HG02610 (cell line): ENCODE results near the gene CGB2.
"Not testable (repeated sequence)": the region's sequence is repeated elsewhere in the genome, so short reads cannot be mapped to it uniquely, and the experiment has no call there.

ENCODE experiments used
- ATAC-seq: cut with Tn5 transposase; IDR thresholded peaks from one replicate; pipeline ENCODE4 v1.9.1; 2021; ENCODE audit warnings: mild to moderate bottlenecking, moderate library complexity; ENCODE audit not compliant: unreplicated experiment

Gene CGB2

DNA sequence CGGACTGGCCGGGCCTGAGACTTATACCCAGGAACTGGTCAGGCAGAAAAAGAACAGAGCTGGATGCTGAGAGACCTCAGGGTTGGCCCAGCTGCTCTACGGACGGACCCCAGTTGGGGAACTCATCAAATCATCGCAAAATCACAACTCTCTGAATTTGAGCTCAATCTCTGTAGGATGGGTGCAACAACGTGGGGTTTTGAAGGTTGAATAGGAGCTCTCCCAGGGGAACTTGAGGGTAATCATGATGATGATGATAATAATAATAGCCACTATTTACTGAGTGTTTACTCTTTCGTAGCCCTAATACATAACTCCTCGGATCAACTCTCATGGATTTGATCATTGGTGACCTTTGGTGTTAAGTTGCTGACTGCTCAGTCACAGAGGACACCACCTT, 1.4 kb upstream of the CGB2 start:
- not testable (repeated sequence) for ATAC-seq

DNA sequence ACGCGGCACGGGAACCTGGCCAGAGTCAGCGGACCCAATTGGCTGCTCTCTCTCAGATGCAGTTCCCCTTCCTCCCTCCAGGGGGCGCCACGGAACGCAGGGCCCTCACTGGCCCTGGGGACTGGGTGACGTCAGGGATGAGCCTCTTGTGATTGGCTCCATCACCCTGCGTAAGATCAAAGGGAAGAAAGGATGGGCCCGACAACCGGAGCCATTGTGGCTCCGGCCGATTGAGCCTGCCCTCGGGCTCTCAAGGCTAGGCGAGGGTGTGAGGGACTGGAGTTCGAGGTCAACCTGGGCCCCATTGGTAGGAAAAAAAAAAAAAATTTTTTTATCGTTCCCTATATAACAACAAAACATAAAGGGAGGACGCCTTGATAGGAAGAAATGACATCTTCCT, 5.1 kb downstream of the CGB2 start, which contains the start of gene CGB1:
Gene CGB1 (minus strand): TSS at position 81 of the 400 bp plus-strand sequence. CDS start 184 bp downstream, outside the sequence.
- not testable (repeated sequence) for ATAC-seq

DNA sequence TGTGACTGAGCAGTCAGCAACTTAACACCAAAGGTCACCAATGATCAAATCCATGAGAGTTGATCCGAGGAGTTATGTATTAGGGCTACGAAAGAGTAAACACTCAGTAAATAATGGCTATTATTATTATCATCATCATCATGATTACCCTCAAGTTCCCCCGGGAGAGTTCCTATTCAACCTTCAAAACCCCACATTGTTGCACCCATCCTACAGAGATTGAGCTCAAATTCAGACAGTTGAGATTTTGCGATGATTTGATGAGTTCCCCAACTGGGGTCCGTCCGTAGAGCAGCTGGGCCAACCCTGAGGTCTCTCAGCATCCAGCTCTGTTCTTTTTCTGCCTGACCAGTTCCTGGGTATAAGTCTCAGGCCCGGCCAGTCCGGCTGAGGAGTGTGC, 6.4 kb downstream of the CGB2 start:
- ATAC-seq = not testable (repeated sequence)

DNA sequence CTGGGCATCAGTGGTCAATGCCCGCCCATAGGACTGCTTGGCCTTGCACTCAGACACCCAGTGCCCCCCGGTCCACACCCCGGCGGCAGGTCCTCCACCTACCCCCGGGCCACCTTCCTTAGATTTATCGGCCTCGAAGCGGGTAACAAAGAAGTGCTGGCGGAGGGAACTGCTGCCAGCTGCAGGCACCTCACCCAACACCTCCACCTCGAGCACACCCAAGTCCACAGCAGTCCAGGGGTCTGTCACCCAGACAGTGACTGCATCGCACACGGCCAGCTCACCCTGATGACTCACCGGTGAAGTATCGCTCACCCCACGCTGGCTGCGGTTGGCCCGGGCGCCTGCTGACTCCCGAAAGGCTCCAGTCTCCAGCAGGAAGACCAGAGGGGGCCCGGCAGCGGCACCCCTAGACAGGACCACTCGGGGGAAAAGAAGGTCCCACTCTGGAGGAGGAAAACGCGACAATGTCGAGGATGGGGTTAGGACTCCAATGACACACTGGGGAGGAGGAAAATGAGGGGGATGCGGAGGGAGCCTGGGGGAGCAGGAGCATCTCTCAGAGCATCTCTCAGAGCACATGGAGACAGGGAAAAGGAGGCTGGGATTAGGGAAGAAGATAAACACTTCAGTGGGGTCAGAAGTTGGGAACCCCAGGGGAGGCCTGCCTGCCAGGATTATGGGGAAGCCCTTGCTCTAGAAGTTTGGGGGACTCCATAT, 7.0 kb downstream of the CGB2 start:
- not testable (repeated sequence) for ATAC-seq

DNA sequence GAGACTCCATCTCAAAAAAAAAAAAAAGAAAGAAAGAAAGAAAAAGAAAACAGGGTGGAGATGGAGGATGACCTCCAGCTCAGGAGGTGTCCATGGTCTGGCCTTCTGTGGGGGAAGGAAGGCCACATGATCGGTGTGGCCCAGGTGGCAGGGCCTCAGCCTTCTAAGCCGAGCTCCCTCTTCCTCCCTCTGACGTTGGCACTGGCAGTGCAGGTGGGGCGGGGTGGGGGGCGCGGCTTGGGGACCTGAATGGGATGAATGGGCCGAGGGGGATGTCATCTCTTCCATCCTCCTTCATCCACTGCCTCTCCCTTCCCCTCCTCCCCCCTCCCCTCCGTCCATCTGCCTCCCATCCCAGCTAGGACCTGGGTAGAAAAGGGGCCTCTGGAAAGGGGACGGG, 8.0 kb downstream of the CGB2 start:
- not testable (repeated sequence) for ATAC-seq

DNA sequence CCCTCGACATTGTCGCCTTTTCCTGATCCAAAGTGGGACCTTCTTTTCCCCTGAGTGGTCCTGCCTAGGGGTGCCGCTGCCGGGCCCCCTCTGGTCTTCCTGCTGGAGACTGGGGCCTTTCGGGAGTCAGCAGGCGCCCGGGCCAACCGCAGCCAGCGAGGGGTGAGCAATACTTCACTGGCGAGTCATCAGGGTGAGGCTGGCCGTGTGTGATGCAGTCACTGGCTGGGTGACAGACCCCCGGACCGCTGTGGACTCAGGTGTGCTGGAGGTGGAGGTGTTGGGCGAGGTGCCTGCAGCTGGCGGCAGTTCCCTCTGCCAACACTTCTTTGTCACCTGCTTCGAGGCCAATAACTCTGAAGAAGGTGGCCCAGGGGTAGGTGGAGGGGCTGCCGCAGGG, 10.5 kb downstream of the CGB2 start:
- ATAC-seq = no peak

DNA sequence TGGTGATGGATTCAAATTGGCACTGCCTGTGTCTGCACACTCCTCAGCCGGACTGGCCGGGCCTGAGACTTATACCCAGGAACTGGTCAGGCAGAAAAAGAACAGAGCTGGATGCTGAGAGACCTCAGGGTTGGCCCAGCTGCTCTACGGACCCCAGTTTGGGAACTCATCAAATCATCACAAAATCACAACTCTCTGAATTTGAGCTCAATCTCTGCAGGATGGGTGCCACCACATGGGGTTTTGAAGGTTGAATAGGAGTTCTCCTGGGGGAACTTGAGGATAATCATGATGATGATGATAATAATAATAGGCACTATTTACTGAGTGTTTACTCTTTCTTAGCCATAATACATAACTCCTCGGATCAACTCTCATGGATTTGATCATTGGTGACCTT, 11.0 kb downstream of the CGB2 start:
- ATAC-seq = not testable (repeated sequence)

DNA sequence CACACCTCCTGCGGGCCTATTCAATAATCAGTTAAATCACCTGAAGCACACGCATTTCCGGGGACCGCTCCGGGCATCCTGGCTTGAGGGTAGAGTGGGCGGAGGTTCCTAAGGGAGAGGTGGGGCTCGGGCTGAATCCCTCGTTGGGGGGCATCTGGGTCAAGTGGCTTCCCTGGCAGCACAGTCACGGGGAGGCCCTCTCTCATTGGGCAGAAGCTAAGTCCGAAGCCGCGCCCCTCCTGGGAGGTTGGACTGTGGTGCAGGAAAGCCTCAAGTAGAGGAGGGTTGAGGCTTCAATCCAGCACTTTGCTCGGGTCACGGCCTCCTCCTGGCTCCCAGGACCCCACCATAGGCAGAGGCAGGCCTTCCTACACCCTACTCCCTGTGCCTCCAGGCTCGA, 11.9 kb downstream of the CGB2 start, which contains the start of gene CGB5:
Gene CGB5 (plus strand): TSS at position 301 of the 400 bp plus-strand sequence. CDS start 362 bp downstream, outside the sequence.
- not testable (repeated sequence) for ATAC-seq

DNA sequence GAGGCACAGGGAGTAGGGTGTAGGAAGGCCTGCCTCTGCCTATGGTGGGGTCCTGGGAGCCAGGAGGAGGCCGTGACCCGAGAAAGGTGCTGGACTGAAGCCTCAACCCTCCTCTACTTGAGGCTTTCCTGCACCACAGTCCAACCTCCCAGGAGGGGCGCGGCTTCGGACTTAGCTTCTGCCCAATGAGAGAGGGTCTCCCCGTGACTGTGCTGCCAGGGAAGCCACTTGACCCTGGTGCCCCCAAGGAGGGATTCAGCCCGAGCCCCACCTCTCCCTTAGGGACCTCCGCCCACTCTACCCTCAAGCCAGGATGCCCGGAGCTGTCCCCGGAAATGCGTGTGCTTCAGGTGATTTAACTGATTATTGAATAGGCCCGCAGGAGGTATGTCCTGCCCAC, 17.3 kb downstream of the CGB2 start, which contains the start of gene CGB8:
Gene CGB8 (minus strand): TSS at position 101 of the 400 bp plus-strand sequence. CDS start 372 bp downstream, outside the sequence.
- ATAC-seq = not testable (repeated sequence)

DNA sequence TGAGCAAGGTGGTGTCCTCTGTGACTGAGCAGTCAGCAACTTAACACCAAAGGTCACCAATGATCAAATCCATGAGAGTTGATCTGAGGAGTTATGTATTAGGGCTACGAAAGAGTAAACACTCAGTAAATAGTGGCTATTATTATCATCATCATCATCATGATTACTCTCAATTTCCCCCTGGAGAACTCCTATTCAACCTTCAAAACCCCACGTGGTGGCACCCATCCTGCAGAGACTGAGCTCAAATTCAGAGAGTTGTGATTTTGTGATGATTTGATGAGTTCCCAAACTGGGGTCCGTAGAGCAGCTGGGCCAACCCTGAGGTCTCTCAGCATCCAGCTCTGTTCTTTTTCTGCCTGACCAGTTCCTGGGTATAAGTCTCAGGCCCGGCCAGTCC, 18.1 kb downstream of the CGB2 start:
- ATAC-seq = not testable (repeated sequence)

DNA sequence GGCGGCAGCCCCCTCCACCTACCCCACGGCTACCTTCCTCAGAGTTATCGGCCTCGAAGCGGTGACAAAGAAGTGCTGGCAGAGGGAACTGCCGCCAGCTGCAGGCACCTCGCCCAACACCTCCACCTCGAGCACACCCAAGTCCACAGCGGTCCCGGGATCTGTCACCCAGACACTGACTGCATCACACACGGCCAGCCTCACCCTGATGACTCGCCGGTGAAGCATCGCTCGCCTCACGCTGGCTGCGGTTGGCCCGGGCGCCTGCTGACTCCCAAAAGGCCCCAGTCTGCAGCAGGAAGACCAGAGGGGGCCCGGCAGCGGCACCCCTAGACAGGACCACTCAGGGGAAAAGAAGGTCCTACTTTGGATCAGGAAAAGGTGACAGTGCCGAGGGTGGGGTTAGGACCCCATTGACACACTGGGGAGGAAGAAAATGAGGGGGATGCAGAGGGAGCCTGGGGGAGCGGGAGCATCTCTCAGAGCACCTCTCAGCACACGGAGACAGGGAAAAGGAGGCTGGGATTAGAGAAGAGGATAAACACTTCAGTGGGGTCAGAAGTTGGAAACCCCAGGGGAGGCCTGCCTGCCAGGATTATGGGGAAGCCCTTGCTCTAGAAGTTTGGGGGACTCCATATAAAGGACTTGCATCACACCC, 18.8 kb downstream of the CGB2 start:
- not testable (repeated sequence) for ATAC-seq

DNA sequence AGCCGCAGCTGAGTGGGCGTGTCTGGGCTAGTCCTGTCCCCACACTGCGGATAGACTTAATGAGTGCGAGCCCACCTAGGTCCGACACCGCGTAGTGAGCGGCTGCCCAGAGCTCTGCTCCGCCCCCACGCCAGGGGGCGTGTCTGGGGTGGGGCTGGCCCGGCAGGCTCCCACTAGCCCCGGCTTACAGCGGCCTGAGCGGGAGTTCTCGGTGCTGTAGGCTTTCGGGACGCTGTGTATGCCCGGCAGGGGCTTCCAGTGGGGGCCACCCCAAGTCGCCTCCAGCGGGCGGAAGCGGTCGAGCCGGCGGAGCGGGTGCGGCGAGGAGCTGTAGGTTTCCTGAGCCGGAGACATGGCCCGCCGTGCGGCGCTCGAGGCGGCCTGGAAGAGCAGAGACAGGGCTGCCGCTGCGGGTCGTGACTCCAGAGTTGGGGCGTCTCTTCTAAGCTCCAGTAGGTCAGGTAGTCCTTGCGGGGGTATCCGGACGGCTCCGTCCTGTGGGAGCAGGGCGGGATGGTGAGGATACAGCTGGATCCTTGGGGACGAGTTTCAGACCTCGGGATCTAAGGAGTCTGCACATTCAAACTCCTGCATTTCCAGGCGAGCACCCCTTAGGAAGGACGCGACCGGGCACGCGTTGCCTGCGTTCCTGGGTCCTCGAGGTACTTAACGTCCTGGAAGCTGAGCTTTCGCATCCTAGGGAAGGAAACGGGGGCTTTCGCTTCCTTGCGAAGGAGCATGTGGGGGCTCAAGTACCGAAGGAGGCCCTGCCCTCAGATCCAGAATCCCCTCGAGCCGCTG, 24.6 kb downstream of the CGB2 start:
- ATAC-seq = no peak

DNA sequence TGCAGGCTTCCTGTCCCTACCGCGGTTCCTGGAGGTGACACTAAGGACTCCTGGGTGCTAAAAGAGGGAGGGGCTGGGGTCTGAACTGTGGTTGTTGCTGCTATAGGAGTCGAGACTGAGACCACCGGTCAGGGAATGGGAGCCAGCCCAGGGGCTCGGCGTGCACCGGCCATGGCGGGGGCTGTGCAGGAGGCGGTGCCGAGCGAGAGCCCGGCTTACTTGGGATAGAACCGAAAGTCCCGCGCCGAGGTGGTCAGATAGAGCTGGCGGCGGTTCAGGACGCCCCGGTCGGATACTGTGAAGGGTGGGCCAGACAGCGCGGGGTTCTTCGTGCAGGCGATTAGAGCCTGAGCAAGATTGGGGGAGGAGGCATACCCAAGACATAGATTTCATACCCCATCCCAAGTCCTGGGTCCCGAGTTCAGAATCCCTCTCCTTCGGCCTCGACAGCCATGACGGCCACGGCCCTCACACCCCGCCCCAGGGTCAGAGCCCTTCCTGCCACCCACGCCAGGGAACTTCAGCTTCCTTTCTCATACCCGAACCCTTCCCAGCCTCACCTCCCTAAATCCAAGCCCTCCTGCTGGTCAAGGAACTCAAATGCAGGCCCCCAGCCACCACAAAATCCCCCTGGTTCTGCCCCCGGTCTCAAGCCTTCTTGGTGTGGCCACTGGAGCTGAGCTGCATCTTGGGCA, 25.4 kb downstream of the CGB2 start:
- ATAC-seq = not testable (repeated sequence)

DNA sequence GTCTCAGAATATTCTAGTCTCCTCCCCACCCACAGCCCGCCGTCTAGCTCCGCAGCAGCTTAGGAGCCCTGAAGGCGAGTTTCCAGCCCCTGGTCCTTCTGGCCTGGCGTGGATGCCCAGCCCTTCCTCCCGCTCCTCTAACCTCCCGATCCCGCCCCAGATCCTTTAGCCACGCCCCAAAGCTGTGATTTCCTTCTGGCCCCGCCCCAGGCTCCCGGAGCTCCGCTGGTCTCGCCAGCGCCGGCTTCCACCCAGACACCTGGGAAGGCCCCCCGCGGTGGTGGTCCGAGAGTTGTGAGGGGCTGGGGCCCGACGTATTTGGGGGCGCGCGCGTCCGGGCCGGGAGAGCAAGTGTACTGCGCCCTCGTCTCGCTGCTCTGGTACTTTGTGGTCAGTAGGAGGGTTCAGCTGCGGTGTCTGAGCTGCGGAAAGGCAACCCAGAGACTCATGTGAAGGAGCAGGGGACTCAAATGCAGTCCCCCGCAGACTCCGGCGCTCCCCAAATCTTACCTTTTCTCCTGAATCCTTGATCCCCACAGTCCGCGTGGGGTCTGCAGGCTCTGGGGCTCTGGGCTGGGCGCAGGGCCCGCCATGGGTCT, 26.0 kb downstream of the CGB2 start, which contains the start of gene CGB7:
Gene CGB7 (minus strand): TSS at position 114 of the 599 bp plus-strand sequence. CDS start 2,374 bp downstream, outside the sequence.
- ATAC-seq = no peak

DNA sequence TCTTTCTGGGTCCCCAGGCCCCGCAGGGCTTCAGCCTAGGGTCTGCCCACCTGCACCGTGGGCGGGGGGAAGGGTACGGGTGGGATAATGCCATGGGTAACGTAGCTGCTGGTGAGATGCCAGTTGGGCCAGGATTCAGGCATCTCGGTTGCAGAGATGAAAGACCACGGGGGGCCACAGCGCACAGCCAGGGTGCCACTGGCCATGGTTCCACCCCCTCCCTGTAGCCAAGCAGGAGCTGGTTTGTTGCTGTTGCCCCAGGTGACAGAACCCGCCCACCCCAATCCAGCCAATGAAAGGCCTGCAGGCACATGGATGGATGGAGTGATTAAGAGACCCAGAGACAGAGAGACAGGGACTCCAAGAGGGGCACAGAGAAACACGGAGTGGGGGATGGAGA, 26.9 kb downstream of the CGB2 start:
- no peak for ATAC-seq

DNA sequence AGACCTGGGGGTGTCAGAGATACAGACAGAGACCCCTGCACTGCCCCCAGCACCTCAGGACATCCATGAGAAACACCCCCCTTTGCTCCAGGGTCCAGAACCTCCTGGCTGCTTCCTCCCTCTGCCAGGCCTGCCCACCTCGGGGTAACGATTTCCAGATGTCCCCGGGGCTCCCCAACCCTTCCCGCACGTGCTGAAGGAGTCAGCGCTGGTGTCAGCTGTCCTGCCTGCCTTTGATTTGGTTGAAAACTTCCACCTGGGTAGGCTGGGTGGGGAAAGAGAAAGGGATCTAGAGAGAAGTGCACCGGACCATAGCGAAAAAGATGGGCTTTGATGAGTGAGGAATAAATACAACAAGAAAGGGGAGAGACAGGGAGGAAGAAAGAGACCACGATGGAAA, 27.4 kb downstream of the CGB2 start:
- no peak for ATAC-seq

DNA sequence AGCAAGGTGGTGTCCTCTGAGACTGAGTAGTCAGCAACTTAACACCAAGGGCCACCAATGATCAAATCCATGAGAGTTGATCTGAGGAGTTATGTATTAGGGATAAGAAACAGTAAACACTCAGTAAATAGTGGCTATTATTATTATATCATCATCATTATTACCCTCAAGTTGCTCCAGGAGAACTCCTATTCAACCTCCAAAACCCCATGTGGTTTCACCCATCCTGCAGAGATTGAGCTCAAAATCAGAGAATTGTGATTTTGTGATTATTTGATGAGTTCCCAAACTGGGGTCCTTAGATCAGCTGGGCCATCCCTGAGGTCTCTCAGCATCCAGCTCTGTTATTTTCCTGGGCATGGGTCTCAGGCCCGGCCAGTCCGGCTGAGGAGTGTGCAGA, 29.3 kb downstream of the CGB2 start:
- ATAC-seq = no peak

DNA sequence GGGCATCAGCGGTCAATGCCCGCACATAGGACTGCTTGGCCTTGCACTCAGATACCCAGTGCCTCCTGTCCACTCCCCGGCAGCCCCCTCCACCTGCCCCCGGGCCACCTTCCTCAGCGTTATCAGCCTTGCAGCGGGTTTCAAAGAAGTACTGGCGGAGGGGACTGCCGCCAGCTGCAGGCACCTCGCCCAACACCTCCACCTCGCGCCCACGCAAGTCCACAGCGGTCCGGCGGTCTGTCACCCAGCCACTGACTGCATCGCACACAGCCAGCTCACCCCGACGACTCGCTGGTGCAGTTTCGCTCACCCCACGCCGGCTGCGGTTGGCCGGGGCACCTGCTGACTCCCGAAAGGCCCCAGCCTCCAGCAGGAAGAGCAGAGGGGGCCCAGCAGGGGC, 29.8 kb downstream of the CGB2 start:
- ATAC-seq = no peak

DNA sequence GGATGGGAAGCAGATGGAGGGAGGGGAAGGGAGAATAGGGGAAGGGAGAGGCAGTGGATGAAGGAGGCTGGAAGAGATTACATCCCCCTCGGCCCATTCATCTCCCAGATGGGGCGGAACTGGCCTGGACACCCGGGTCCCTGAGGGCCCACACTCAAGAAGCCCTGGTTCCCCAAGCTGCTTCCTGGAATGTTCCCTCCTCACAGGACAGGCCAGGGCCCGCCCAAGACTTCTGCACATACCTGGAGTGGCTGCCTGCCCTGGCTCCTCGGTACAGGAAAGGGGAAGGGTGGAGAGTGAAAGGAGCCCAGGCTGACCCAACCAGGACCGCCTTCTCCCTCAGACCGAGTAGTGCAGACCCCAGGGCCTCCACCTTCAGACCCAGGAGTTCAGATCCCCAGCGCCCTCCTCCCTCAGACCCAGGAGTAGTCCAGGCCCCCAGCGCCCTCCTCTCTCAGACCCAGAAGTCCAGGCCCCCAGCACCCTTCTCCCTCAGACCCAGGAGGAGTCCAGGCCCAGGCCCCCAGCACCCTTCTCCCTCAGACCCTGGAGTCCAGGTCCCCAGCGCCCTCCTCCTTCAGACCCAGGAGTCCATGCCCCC, 32.4 kb downstream of the CGB2 start:
- ATAC-seq = no peak
